Lower lobe of right lung (tissue), 2 donors: ENCODE data around the gene SEC31B. TPM values are rescaled to one million over a fixed set of nuclear protein-coding genes. Genes with fewer than 3 reads are reported as not detected.

Source experiments
- ATAC-seq, 2 donors: fragments of 200-7000 bp; cut with Tn5 transposase; one replicate each; pipeline ENCODE4 v1.9.1; 2020 to 2022; ENCODE audit warnings: mild to moderate bottlenecking in 2 of 2, moderate library complexity in 2 of 2
- DNase-seq: peaks from one replicate; pipeline ENCODE4 v3.0.0-alpha.2; 2020
- H3K27ac ChIP-seq: fragments of 200-600 bp; one replicate; pipeline ENCODE4 v1.8.0; 2022
- H3K27me3 ChIP-seq: fragments of 200-600 bp; one replicate; pipeline ENCODE4 v1.8.0; 2022; ENCODE audit warnings: low read depth
- H3K36me3 ChIP-seq: fragments of 200-600 bp; one replicate; pipeline ENCODE4 v1.8.0; 2022; ENCODE audit warnings: mild to moderate bottlenecking
- H3K4me1 ChIP-seq: fragments of 200-600 bp; one replicate; pipeline ENCODE4 v1.8.0; 2022
- H3K4me3 ChIP-seq: fragments of 200-600 bp; one replicate; pipeline ENCODE4 v1.8.0; 2022; ENCODE audit warnings: mild to moderate bottlenecking
- H3K9me3 ChIP-seq: fragments of 200-600 bp; one replicate; pipeline ENCODE4 v1.8.0; 2022
- CTCF ChIP-seq: fragments of 200-600 bp; IDR thresholded peaks from one replicate; pipeline ENCODE4 v1.8.0; 2022; ENCODE audit warnings: antibody characterized with exemption, mild to moderate bottlenecking
- intact Hi-C: fragments of 100-400 bp; cut with DNase I; formaldehyde crosslinking; loops from one replicate; pipeline ENCODE4 v1.11.0; 2022
- total RNA-seq: library from RNA; stranded (reverse); fragmentation: NEBNext Ultra II Directional; extraction: Animal tissue kit (Norgen Biotek cat#: 25700); gene quantifications from one replicate; pipeline ENCODE4 v1.2.1, GENCODE V29; 2021
- donor health status: DM: no; HTN: yes; CAD: no; lungs with severe emphysema.

The SEC31B gene
- total RNA-seq, 1 donor from 2014 or later = 16.0 TPM

- no peaks in the 10 kb centered on the region for H3K27me3 ChIP-seq
- H3K9me3 ChIP-seq = no peaks in the 10 kb centered on the region
- ATAC-seq (no peak), DNase-seq (no peak)
- no peaks in the 10 kb centered on the region for H3K36me3 ChIP-seq
- no peaks in the 10 kb centered on the region for H3K4me1 ChIP-seq
- no peak overlapping the region for H3K27ac ChIP-seq
- no peak overlapping the region for H3K4me3 ChIP-seq
- TF ChIP-seq CTCF = no peak
- intact Hi-C loops = no loop called here
These were observed 73.4 kb downstream of the SEC31B start for GRCh38 chr10:100446130-100446761.

- Histone ChIP-seq H3K4me1 (no peaks in the 10 kb centered on the region), H3K27me3 (no peaks in the 10 kb centered on the region), H3K4me3 (no peak overlapping the region), H3K36me3 (no peaks in the 10 kb centered on the region), H3K27ac (no peak overlapping the region), H3K9me3 (no peaks in the 10 kb centered on the region)
- ATAC-seq (peak; percentile 53 to 63), DNase-seq (no peak)
- TF ChIP-seq CTCF = no peak
- intact Hi-C loops = no loop called here
These were observed 77.1 kb downstream of the SEC31B start for GRCh38 chr10:100442548-100442947.

GRCh38 chr10:100438674-100439315 lies 80.9 kb downstream of the SEC31B start:
- H3K27ac ChIP-seq = no peak overlapping the region
- H3K4me1 ChIP-seq = no peaks in the 10 kb centered on the region
- TF ChIP-seq CTCF = no peak
- H3K36me3 ChIP-seq = no peaks in the 10 kb centered on the region
- no peaks in the 10 kb centered on the region for H3K27me3 ChIP-seq
- DNase-seq (no peak), ATAC-seq (no peak)
- intact Hi-C loops = no loop called here
- no peak overlapping the region for H3K4me3 ChIP-seq
- H3K9me3 ChIP-seq = no peaks in the 10 kb centered on the region

Other genes starting within 250 kb of the SEC31B start
- 45.4 TPM for gene BLOC1S2, start 233.2 kb downstream of the SEC31B start, total RNA-seq
- 3.4 TPM for gene PKD2L1, start 189.6 kb downstream of the SEC31B start, total RNA-seq
- gene SCD, start 172.6 kb downstream of the SEC31B start, total RNA-seq = 327 TPM
- 0.18 TPM for gene WNT8B, start 56.9 kb downstream of the SEC31B start, total RNA-seq
- 119 TPM for gene NDUFB8, start 10.0 kb upstream of the SEC31B start, total RNA-seq
- 35.6 TPM for gene HIF1AN, start 16.1 kb upstream of the SEC31B start, total RNA-seq
- gene PAX2, start 225.7 kb upstream of the SEC31B start, total RNA-seq = not detected